ENCODE results near the gene SHISAL2A.

Gene SHISAL2A

GRCh38 chr1:52662645-52663313 is 29.8 kb downstream of the SHISAL2A start:
- DNase-seq, result no peak

DNA sequence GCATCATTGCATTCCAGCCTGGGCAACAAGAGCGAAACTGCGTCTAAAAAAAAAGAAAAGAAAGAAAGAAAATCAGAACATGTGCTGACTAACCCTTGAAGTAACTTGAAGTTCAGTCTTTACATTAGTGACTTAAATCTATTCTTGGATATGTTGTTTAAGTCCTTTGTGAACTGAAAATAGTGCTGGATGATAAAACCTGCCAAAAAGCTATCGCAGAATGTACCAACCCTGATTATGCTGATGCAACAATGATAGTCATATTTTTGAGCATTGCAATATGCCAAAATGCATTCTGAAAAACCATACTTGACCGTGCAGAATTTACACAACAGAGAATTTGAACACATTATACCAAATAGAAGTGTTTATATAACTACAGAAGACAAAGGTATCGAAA is 30.7 kb downstream of the SHISAL2A start:
- no peak for DNase-seq

GRCh38 chr1:52665006-52665941 is 32.3 kb downstream of the SHISAL2A start:
- DNase-seq, result no peak

DNA sequence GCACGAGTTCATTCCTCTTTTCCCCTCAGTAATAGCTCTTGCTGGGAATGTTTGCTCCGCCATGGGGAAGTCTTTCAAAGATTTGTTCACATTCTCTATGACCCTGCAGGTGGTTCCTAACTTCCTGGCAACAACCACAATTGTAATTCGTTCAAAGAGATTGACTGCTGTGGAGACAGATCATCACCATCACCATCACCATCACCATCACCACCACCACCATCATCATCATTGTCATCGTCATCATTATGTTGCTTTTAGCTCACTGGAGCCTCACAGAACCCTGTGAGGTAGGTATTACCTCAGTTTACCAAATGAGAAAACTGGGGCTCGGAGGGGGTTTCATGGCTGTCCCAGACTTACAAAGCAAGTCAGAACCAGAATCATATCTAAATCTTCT is 34.3 kb downstream of the SHISAL2A start:
- no peak for DNase-seq

GRCh38 chr1:52667984-52668383 is 35.0 kb downstream of the SHISAL2A start:
- no peak for DNase-seq

DNA sequence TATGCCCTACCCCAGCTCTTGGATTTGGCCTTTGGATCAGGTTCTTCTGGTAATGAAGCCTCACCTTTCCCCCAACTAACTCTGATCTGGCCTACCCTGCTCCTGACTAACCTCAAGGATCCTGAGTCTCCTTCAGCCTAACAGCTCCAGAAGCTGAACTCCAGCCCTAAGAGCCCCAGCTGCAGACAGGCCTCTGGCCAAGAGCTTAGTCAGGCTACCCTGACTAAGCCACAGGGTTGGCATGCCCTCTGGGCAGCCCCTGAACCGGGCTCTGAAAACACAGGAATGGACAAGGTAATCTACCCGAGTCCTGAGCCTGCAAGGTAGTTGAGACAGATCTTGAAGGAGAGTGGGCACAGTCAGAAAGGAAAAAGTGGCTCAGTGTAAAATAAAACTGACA is 35.7 kb downstream of the SHISAL2A start:
- DNase-seq, result no peak

- no peak for DNase-seq
Measured at GRCh38 chr1:52669696-52670095, 36.7 kb downstream of the SHISAL2A start.

DNA sequence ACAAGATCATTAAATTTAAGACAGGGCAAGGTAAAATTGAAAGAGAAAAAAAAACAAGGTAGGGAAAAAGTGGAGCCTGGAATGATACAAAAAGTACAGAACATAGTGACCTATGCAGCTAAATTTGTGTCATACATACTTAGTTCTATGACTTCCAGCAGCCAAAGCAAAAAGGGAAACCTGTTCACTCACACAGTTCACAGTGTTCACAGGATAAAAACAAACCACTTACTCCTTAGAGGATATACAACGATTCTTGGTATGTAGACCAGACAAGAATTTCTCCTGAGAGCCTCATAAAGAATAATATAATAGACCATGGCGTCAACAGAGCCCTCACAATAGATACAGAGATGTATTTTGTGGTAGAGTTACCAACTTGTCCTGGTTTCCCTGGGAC is 37.6 kb downstream of the SHISAL2A start:
- DNase-seq, result no peak

DNA sequence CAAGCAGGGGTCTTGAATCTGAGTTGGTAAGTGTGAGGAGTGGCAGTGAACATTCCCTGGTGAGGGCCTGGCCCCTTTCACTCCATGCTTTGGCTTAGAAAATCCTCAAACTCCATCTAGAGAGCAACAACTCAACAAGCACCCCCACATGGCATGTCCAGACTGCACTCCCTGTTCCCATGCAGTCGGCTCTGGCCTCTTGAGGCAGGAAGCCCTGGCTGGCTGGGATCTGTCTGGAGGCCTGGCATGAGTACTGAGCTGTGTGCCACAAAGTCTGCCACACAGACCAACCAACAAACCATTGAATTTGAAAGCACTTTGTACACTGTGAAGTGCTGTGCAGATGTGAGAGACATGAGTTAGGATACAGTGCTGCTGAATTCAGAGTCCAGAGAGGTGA is 40.0 kb downstream of the SHISAL2A start:
- DNase-seq, result no peak

DNA sequence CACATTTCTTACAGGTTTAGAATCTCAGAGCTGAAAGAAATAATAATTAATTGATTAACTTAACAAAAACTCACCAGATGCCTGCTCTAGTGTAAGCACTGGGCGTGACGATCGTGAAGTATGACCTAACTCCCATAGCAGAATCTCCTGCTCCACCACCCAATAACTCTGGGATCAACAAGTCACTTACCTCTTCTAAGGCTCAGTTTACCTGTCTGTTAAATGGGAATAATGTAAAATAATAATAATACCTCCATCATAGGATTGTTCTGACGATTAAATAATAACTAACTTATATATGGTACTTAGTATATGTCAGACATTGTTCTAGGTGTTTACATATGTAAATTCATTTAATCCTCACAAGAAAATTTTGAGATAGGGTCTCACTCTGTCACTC is 40.5 kb downstream of the SHISAL2A start:
- DNase-seq, result no peak

GRCh38 chr1:52674497-52675384 is 41.8 kb downstream of the SHISAL2A start:
- DNase-seq, result no peak

DNA sequence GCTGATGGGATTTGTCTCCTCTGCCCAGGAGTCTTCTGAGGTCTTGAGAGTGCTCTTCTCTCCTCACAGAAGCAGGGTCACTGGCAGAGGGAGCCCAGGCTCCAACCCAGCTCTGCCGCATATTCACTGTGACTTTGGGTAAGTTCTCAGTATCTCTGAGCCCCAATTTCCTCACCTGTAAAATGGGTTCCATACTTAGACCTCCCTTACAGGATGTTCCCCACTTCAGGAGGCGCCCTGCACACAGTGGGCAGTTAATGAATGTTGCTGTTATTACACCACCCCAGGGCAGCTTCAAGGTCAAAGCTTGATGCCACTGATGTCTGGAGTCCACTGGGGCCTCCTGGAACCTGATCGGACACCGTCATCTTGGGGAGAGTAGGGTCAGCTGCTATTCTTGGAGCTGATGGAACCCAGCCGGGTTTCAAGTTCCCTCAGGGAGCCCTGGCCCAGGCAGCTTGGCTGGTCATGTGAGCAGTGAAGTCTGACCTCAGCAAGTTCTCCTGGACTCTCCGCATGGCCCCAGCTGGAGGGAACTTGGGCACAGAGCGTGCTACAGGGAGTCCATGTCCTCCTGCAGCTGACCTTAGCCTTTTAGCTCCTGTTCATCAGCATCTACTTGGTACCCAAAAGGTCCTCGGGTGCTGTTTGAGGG is 43.4 kb downstream of the SHISAL2A start:
- no peak for DNase-seq

GRCh38 chr1:52677076-52677806 is 44.3 kb downstream of the SHISAL2A start:
- no peak for DNase-seq

DNA sequence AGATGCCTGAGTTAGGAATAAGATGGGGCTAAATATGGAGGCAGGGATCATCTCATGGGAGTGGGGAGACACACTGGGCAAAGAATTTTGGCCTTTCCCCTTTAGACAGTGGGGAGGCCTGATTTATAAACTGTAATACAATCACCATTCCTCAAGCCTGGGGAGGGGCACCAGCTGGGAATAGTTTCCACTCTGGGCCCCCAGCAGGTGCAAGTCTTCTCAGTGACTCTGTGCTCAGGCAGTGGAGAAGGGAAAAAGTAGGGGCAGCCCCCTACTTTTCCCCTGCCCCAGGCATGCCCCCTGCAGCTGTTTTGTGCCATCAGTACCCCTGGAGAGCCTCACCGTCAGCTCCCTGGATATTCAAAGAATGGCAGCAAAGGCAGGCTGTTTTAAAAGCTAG is 46.1 kb downstream of the SHISAL2A start:
- no peak for DNase-seq

DNA sequence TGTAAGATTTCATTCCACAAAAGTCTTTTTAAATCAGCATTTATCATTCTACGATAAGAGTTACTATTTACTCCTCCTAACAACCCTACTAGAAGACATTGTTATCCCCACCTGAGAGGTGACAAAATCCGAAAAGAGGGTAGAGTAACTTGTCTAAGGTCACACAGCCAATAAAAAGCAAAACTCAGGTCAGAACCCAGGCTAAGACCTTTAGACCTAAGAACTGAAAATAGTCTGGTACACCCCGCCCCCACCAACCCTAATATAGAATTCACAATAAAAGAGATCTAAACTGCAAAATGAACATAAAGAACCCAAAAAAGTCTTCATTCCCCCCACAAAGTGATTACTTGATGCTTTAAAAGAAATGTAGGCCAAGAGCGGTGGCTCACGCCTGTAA is 46.5 kb downstream of the SHISAL2A start:
- DNase-seq, result no peak

- DNase-seq, result no peak
Measured at GRCh38 chr1:52680353-52680752, 47.4 kb downstream of the SHISAL2A start.

DNA sequence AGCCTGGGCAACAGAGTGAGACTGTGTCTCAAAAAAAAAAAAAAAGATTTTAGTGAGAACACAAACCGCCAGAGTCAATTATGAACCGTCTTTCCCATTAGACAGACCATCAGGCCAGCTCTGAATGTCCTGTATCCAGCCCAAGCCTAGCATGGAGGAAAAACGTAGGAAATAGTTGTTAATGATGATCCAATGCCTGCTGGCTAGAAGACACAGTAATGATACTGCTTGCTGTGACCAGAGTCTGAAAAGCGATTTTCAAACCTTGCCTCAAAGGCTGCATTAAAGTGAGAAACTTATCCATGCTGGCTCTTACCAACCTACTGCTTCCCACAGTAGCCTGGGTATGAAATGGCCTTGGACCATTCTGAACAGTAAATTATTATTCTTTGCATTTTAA is 48.2 kb downstream of the SHISAL2A start:
- no peak for DNase-seq

DNA sequence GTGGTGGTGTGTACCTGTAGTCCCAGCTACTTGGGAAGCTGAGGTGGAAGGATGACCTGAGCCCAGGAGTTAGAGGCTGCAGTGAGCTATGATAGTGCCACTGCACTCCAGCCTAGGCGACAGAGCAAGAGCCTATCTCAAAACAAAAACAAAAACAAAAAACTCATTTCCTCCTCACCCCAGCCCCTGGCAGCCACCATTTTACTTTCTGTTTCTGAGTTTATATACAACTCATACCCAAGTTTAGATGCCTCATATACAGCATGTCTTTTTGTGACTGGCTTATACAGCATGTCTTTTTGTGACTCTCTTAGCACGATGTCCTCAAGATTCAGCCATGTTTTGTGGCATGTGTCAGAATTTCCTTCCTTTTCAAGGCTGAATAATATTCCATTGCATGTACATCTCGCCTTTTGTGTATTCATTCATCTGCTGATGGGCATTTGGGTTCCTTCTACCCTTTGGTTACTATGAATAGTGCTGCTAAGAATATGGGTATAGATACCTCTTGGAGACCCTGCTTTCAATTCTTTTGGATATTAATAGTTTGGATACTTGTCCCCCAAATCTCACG is 50.5 kb downstream of the SHISAL2A start:
- no peak for DNase-seq

DNA sequence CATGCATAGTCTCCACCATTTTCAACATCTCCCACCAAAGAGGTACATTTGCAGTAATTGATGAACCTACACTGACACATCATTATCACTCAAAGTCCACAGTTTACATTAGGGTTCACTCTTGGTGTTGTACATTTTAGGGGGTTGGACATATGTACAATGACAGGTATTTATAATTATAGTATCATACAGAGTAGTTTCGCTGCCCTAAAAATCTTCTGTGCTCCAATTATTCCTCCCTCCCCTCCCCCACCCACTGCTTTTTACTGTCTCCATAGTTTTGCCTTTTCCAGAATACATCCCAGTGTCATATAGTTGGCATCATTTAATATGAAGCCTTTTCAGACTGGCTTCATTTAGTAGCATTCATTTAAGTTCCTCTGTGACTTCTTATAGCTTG is 51.6 kb downstream of the SHISAL2A start:
- no peak for DNase-seq

- DNase-seq, result peak; percentile 77
Measured at GRCh38 chr1:52686261-52686751, 53.3 kb downstream of the SHISAL2A start.

GRCh38 chr1:52686830-52687229 is 53.9 kb downstream of the SHISAL2A start:
- DNase-seq, result no peak
